ENCODE results near the gene ZBTB37. TPM values are rescaled to one million over a fixed set of nuclear protein-coding genes. Genes with fewer than 3 reads are reported as not detected.

ZBTB37 gene
- total RNA-seq, 2 experiments from 2014 or later, result 15.1 to 16.0 TPM

GRCh38 chr1:173948594-173948993 is 80.4 kb downstream of the ZBTB37 start:
- H3K36me3 ChIP-seq (ENCODE audit: insufficient read depth, low read length), result peaks cover 82% of the 10 kb centered on the region
- H3K27ac Mint-ChIP-seq, result no peak overlapping the region

More at GRCh38 chr1:173948594-173948993, 80.4 kb downstream of the ZBTB37 start:
- POLR2A ChIA-PET, result no interaction called here
- Histone ChIP-seq H3K4me1 (ENCODE audit: insufficient read depth, low read length) (no peaks in the 10 kb centered on the region), H3K4me3 (ENCODE audit: low read length) (no peak overlapping the region), H3K9me3 (ENCODE audit: control insufficient read depth in 1 of 2, insufficient read depth in 1 of 2, low read length in 2 of 2) (no peaks in the 10 kb centered on the region), H3K27ac (ENCODE audit: low read depth in 1 of 2, low read length in 2 of 2) (no peak overlapping the region), H3K27me3 (ENCODE audit: control insufficient read depth in 1 of 2, insufficient read depth in 2 of 2, low read length in 2 of 2) (no peaks in the 10 kb centered on the region)
- ATAC-seq (ENCODE audit: poor library complexity) (no peak), DNase-seq (no peak)
- no peaks in the 10 kb centered on the region for H3K9me3 Mint-ChIP-seq
- TF ChIP-seq CTCF (IDR thresholded peaks at IDR 0.05), result no peak
- no peak overlapping the region for H3K4me3 Mint-ChIP-seq
- H3K27me3 Mint-ChIP-seq, result no peaks in the 10 kb centered on the region
- H3K36me3 Mint-ChIP-seq (ENCODE audit: low read depth), result peaks cover 86% of the 10 kb centered on the region
- intact Hi-C loops (cut with DNase I, micrococcal nuclease), result loop anchor here in 1 of 2 experiments (10.0 kb wide), 1 partner anchor 524 kb away; no protein-coding TSS in a partner anchor
- peaks cover 10% of the 10 kb centered on the region for H3K4me1 Mint-ChIP-seq (ENCODE audit: low read depth)
- CTCF ChIA-PET, result no interaction called here

Other genes starting within 250 kb of the ZBTB37 start
- gene TEX50, start 233.0 kb upstream of the ZBTB37 start, total RNA-seq, result not detected
- gene ANKRD45, start 198.5 kb upstream of the ZBTB37 start, total RNA-seq, result not detected
- 10 to 100 TPM; 29.4 to 30.4 TPM for gene KLHL20, start 153.4 kb upstream of the ZBTB37 start, total RNA-seq
- gene DARS2, start 43.7 kb upstream of the ZBTB37 start, total RNA-seq, result 1 to 10 TPM; 1.7 TPM
- gene CENPL, start 43.5 kb upstream of the ZBTB37 start, total RNA-seq, result 1 to 10 TPM; 3.8 to 4.7 TPM
- gene GAS5, start 391 bp upstream of the ZBTB37 start, total RNA-seq, result 100 to 1,000 TPM; 865 to 867 TPM
- not detected for gene SERPINC1, start 48.9 kb downstream of the ZBTB37 start, total RNA-seq
- 10 to 100 TPM; 38.0 to 40.4 TPM for gene RC3H1, start 154.0 kb downstream of the ZBTB37 start, total RNA-seq